ENCODE data around the gene NFATC2. TPM values are rescaled to one million over a fixed set of nuclear protein-coding genes. Genes with fewer than 3 reads are reported as not detected.

NFATC2 gene
- total RNA-seq, 1 donor from 2014 or later, result 3.9 TPM

GRCh38 chr20:51470499-51470820 is 72.1 kb downstream of the NFATC2 start:
- no peak overlapping the region for H3K27ac Mint-ChIP-seq (ENCODE audit: unreplicated experiment)
- no peaks in the 10 kb centered on the region for H3K9me3 ChIP-seq (ENCODE audit: insufficient read depth, low read depth, low read length)
- H3K4me3 ChIP-seq (ENCODE audit: insufficient read depth, low read depth, low read length), result no peak overlapping the region
- no peaks in the 10 kb centered on the region for H3K4me1 ChIP-seq (ENCODE audit: insufficient read depth, low read length)
- no peaks in the 10 kb centered on the region for H3K27me3 Mint-ChIP-seq (ENCODE audit: low read depth, unreplicated experiment)
- H3K9ac ChIP-seq (ENCODE audit: low read length), result no peak overlapping the region
- no peak for TF ChIP-seq EZH2 (IDR thresholded peaks at IDR 0.05; ENCODE audit: insufficient read depth, low read length)
- no peak for TF ChIP-seq CTCF (IDR thresholded peaks at IDR 0.05; ENCODE audit: insufficient read depth, low read depth, low read length)
- no peaks in the 10 kb centered on the region for H4K20me1 ChIP-seq (ENCODE audit: insufficient read depth, low read length)
- H3K36me3 ChIP-seq (ENCODE audit: insufficient read depth, low read length), result no peaks in the 10 kb centered on the region
- H3K36me3 Mint-ChIP-seq (ENCODE audit: low read depth, unreplicated experiment), result peaks cover 8% of the 10 kb centered on the region
- H3K4me1 Mint-ChIP-seq (ENCODE audit: low read depth, unreplicated experiment), result peaks cover 6% of the 10 kb centered on the region
- FAIRE-seq, result no peak
- no peaks in the 10 kb centered on the region for H3K27me3 ChIP-seq (ENCODE audit: insufficient read depth, low read length)
- peaks cover under 1% of the 10 kb centered on the region for H3K9me3 Mint-ChIP-seq (ENCODE audit: unreplicated experiment)
- H3K79me2 ChIP-seq (ENCODE audit: insufficient read depth, low read length), result no peaks in the 10 kb centered on the region
- H2AFZ ChIP-seq (ENCODE audit: low read depth, low read length), result no peak overlapping the region
- no peak overlapping the region for H3K4me2 ChIP-seq (ENCODE audit: low read length)
- no peak overlapping the region for H3K27ac ChIP-seq (ENCODE audit: low read depth, low read length)
- DNase-seq (ENCODE audit: low read depth), result no peak
- no peak overlapping the region for H3K4me3 Mint-ChIP-seq (ENCODE audit: unreplicated experiment)

- DNase-seq (ENCODE audit: low read depth) (no peak), FAIRE-seq (no peak)
- H3K79me2 ChIP-seq (ENCODE audit: insufficient read depth, low read length), result no peaks in the 10 kb centered on the region
- no peaks in the 10 kb centered on the region for H3K9me3 ChIP-seq (ENCODE audit: insufficient read depth, low read depth, low read length)
- no peak overlapping the region for H3K27ac Mint-ChIP-seq (ENCODE audit: unreplicated experiment)
- no peak overlapping the region for H3K4me2 ChIP-seq (ENCODE audit: low read length)
- peaks cover 8% of the 10 kb centered on the region for H3K36me3 Mint-ChIP-seq (ENCODE audit: low read depth, unreplicated experiment)
- H3K27me3 ChIP-seq (ENCODE audit: insufficient read depth, low read length), result no peaks in the 10 kb centered on the region
- no peaks in the 10 kb centered on the region for H3K36me3 ChIP-seq (ENCODE audit: insufficient read depth, low read length)
- peaks cover 6% of the 10 kb centered on the region for H3K4me1 Mint-ChIP-seq (ENCODE audit: low read depth, unreplicated experiment)
- no peaks in the 10 kb centered on the region for H3K27me3 Mint-ChIP-seq (ENCODE audit: low read depth, unreplicated experiment)
- H3K27ac ChIP-seq (ENCODE audit: low read depth, low read length), result no peak overlapping the region
- H3K4me1 ChIP-seq (ENCODE audit: insufficient read depth, low read length), result no peaks in the 10 kb centered on the region
- TF ChIP-seq CTCF (IDR thresholded peaks at IDR 0.05; ENCODE audit: insufficient read depth, low read depth, low read length), result no peak
- no peak for TF ChIP-seq EZH2 (IDR thresholded peaks at IDR 0.05; ENCODE audit: insufficient read depth, low read length)
- no peak overlapping the region for H3K9ac ChIP-seq (ENCODE audit: low read length)
- H3K9me3 Mint-ChIP-seq (ENCODE audit: unreplicated experiment), result peaks cover 2% of the 10 kb centered on the region
- no peak overlapping the region for H3K4me3 Mint-ChIP-seq (ENCODE audit: unreplicated experiment)
- H2AFZ ChIP-seq (ENCODE audit: low read depth, low read length), result no peak overlapping the region
- H3K4me3 ChIP-seq (ENCODE audit: insufficient read depth, low read depth, low read length), result no peak overlapping the region
- H4K20me1 ChIP-seq (ENCODE audit: insufficient read depth, low read length), result no peaks in the 10 kb centered on the region
These were observed 72.7 kb downstream of the NFATC2 start for GRCh38 chr20:51469578-51470498.

- TF ChIP-seq CTCF (IDR thresholded peaks at IDR 0.05; ENCODE audit: insufficient read depth, low read depth, low read length) (no peak), EZH2 (IDR thresholded peaks at IDR 0.05; ENCODE audit: insufficient read depth, low read length) (no peak)
- no peak overlapping the region for H3K9ac ChIP-seq (ENCODE audit: low read length)
- no peaks in the 10 kb centered on the region for H3K9me3 ChIP-seq (ENCODE audit: insufficient read depth, low read depth, low read length)
- peaks cover 6% of the 10 kb centered on the region for H3K4me1 Mint-ChIP-seq (ENCODE audit: low read depth, unreplicated experiment)
- H4K20me1 ChIP-seq (ENCODE audit: insufficient read depth, low read length), result no peaks in the 10 kb centered on the region
- H3K4me3 ChIP-seq (ENCODE audit: insufficient read depth, low read depth, low read length), result no peak overlapping the region
- no peaks in the 10 kb centered on the region for H3K36me3 ChIP-seq (ENCODE audit: insufficient read depth, low read length)
- H2AFZ ChIP-seq (ENCODE audit: low read depth, low read length), result no peak overlapping the region
- H3K27me3 Mint-ChIP-seq (ENCODE audit: low read depth, unreplicated experiment), result peaks cover 1% of the 10 kb centered on the region
- H3K27me3 ChIP-seq (ENCODE audit: insufficient read depth, low read length), result no peaks in the 10 kb centered on the region
- peaks cover 8% of the 10 kb centered on the region for H3K36me3 Mint-ChIP-seq (ENCODE audit: low read depth, unreplicated experiment)
- H3K4me1 ChIP-seq (ENCODE audit: insufficient read depth, low read length), result no peaks in the 10 kb centered on the region
- H3K79me2 ChIP-seq (ENCODE audit: insufficient read depth, low read length), result no peaks in the 10 kb centered on the region
- H3K4me2 ChIP-seq (ENCODE audit: low read length), result no peak overlapping the region
- no peak overlapping the region for H3K4me3 Mint-ChIP-seq (ENCODE audit: unreplicated experiment)
- no peak for FAIRE-seq
- H3K27ac ChIP-seq (ENCODE audit: low read depth, low read length), result no peak overlapping the region
- no peak for DNase-seq (ENCODE audit: low read depth)
- no peak overlapping the region for H3K27ac Mint-ChIP-seq (ENCODE audit: unreplicated experiment)
- peaks cover 2% of the 10 kb centered on the region for H3K9me3 Mint-ChIP-seq (ENCODE audit: unreplicated experiment)
These were observed 73.5 kb downstream of the NFATC2 start for GRCh38 chr20:51469046-51469445.

Data from astrocyte (in vitro differentiated cells and primary cell).